HT-29 (cell line): Measurements from ENCODE around the gene VWA8. TPM values are rescaled to one million over a fixed set of nuclear protein-coding genes. Genes with fewer than 3 reads are reported as not detected.
A peak's percentile ranks its signal among the peaks of the same experiment; 100 is the strongest.

ENCODE experiments used
- DNase-seq: peaks from one replicate; pipeline ENCODE4 v3.0.0-alpha.2; 2015; ENCODE audit warnings: low spot score
- total RNA-seq: library from RNA; depleted of rRNA; stranded (reverse); fragments of >200 nt; shearing (Covaris generic); gene quantifications from 2 replicates; pipeline ENCODE4 v1.2.3, GENCODE V29; 2014

VWA8 gene
- total RNA-seq, 1 experiment from 2014 or later: 17.2 TPM

DNA sequence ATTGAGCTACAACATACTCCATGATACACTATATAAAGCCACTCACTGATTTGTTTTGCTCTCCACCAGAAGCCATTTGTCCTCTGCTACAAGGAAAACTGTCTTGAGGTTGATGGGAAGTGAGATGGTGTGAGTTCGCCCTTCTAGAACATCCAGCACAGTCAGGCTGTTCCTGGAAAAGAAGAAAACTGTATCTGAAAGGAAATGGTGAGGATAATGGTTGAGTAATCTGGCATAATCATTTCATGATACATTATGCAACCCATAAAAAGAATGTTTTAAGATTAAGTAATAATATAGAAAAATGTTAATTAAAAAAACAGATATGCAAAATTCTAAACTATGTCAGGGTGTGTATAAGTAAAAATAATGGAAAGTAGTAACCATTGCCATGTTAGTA lies 269.6 kb downstream of the VWA8 start:
- no peak for DNase-seq

GRCh38 chr13:41682766-41683165 lies 278.1 kb downstream of the VWA8 start:
- no peak for DNase-seq

GRCh38 chr13:41682001-41682400 lies 278.9 kb downstream of the VWA8 start:
- no peak for DNase-seq

DNA sequence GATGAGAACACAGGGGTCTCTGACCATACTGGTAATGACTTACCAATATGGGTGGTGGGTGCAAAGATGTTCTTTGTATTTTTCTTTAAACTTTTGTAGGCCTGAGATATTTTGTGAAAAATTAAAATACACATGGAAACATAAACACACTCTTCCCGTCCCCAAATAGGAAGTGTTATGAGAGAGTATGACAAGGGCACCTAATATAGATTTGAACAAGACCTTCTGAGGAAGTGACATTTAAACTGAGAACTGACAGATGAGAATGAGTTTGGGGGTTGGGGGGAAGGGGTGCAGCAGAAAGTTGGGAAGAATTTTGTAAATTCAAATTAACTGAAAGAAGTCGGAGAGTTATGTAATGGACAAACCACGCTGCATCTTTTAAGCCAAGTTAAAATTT lies 279.3 kb downstream of the VWA8 start:
- DNase-seq: no peak

- DNase-seq: no peak
Observed at GRCh38 chr13:41680900-41681299, 280.0 kb downstream of the VWA8 start.

- DNase-seq: no peak
Observed at GRCh38 chr13:41678848-41679247, 282.1 kb downstream of the VWA8 start.

GRCh38 chr13:41678249-41678648 lies 282.7 kb downstream of the VWA8 start:
- no peak for DNase-seq

DNA sequence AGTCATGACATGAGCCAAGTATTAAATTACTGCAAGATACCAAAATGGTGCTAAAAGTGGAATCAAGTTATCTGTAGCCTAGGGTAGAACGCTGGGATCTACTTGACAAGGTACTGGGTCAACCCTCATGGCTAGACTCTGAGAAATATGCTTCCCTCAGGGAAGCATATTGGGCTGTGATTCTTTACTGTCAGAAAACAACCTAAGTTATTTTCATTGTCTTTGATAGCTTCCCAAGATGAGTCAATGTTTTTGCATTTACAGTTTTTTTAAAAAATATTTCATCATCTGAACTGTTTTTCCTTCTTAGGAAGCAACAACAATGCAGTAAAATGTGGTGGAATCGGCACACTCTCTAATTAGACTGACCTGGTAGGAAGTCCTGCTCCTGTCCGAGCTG lies 285.6 kb downstream of the VWA8 start:
- no peak for DNase-seq

- no peak for DNase-seq
Observed at GRCh38 chr13:41674246-41674645, 286.7 kb downstream of the VWA8 start.

- DNase-seq: no peak
Observed at GRCh38 chr13:41673640-41674039, 287.3 kb downstream of the VWA8 start.

GRCh38 chr13:41670873-41671443 lies 290.0 kb downstream of the VWA8 start:
- no peak for DNase-seq

DNA sequence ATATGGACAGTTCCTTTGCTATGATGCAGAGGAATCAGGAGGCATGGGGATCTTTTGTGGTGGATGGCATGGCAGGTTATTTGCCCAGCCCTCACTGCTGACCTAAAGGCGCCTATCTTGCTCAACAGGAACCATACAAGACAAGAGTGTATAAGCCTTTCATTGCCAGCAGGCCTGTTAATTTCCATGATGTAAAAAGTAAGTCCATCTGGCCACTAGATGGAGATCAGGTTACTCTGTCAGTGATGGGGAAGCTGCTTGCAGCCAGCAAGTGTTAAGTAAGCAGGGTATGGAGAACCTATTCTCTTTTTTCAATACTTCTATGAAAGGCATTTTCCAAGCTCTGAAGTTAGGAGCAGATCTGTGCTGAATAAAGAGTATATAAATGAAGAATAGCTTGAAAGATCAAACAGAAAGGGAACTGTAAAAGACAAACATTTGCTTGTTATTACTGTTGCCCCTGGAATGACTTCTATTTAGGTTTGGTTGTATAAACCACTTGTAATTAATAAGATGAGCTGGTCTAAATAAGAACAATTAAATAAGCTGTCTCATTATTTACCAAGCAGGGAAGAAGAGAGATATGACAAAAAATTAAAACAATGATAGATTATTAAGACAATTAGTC lies 292.7 kb downstream of the VWA8 start:
- peak; percentile 93 for DNase-seq

GRCh38 chr13:41666644-41667043 lies 294.3 kb downstream of the VWA8 start:
- DNase-seq: no peak

- no peak for DNase-seq
Observed at GRCh38 chr13:41660411-41660810, 300.5 kb downstream of the VWA8 start.

DNA sequence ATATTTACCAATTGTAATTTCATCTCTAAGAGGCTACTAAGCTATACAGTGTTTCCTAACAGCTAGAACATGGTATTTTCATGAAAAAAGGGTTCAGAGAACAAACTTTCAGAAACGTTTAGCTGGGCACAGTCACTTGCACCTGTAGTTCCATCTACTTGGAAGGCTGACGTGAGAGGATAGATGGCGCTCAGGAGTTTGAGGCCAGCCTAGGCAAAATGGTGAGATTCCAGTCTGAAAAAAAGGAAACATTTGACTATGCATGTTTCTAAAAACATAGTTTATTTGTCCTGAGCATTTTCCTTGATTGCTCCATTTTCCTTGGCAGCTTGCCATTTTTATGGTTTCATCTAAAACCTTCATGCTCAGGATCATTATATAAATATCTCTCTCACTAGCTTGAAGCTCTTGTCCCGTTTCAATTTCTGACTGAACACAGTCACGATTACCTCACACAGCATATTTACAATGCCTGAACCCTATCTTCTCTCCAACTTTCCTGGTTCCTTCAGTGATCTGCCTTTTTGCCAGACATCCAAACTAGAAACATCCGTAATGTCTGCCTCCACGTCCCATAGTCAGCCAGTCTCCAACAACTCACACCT lies 302.8 kb downstream of the VWA8 start:
- no peak for DNase-seq

GRCh38 chr13:41655997-41656396 lies 304.9 kb downstream of the VWA8 start:
- no peak for DNase-seq

DNA sequence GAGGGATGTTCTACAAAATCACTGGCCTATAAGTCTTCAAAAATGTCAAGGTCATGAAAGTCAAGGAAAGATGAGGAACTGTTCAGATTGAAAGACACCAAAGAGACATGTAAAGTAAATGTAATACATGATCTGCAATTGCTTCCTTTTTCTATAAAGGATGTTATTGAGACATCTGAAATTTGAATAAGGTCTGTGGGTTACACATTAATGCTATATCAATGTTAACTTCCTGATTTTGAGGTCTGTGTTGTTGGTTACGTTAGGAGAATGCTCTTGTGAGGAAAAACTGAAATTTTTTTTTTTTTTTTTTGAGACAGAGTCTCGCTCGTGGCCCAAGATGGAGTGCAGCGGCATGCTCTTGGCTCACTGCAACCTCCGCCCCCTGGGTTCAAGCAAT lies 306.1 kb downstream of the VWA8 start:
- no peak for DNase-seq

DNA sequence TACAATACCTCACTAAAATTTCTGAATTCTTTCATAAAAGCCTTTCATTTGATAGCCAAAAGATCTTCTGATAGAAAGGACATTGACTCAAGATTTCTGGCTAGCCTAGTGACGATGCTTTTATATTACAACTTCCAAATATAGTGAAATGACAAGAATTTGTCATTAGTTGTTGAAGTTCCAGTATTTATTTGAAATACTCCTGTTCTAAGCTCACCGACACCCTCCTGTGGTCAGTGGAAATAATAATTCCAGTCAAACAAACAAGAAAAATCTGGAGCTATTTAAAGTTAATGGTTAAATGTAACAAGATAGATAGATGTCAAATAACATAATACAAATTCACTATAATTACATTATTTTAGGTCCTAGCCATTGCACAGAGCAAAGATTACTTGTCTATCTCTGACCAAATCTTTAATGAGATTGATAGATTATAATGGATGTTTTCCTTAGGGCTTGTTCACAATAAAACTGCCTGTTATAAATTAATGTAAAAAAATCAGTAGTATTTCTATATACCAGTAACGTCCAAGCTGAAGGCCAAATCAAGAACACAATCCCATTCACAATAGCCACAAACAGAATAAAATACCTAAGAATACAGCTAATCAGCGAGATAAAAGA lies 308.1 kb downstream of the VWA8 start:
- DNase-seq: peak; percentile 80

- no peak for DNase-seq
Observed at GRCh38 chr13:41651413-41652058, 309.4 kb downstream of the VWA8 start.

DNA sequence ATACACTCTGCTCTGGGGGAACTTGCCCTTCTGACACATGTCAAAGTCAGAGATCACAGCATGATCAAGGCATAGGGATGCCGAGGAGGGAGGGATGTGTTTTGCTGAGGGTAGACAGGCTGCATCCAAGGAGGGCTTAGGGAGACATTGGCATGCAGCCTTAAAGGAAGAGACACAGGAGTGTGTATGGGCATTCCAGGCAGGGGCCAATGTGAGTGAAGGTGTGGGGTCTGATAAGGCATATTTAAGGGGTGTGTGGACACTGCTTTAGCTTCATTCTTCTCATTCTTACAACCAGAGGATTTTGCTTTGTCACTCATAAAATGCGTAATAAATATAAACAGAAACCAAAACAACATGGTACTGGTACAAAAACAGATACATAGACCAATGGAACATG lies 310.2 kb downstream of the VWA8 start:
- DNase-seq: peak; percentile 13

DNA sequence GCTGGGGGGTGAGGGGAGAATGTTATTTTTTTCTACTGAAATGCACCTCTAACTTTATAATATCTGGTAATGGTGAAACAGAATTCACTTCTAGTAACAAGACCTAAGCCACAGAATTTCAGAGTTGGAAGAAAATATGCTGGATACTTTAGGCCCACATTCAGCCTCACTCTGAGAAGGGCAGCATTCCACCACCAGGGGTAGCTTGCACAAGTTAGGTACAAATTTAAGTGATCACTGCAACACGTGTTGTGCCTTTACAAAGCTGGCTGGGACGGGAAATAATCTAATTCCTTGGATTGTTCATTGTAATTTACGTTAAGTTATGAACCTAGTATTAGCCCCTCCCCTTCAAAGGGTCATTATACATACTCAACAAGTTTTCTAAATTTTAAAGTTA lies 311.2 kb downstream of the VWA8 start:
- DNase-seq: peak; percentile 58

- DNase-seq: peak; percentile 89
Observed at GRCh38 chr13:41648314-41648935, 312.5 kb downstream of the VWA8 start.
